Mammary epithelial cell (primary cell): ENCODE results near the gene ATP10D.

Experiments used
- CTCF ChIP-seq, 2 donors: IDR thresholded peaks in 1 of 2; conservative IDR thresholded peaks in 1 of 2; 2 replicates each; pipeline ENCODE4 v1.5.1; 2011 to 2012; ENCODE audit warnings: inconsistent platforms in 2 of 2, low read length in 2 of 2, mild to moderate bottlenecking in 2 of 2, control low read depth in 1 of 2, low read depth in 1 of 2; ENCODE audit not compliant: insufficient read depth in 1 of 2; ENCODE audit errors: extremely low read depth in 1 of 2
- EZH2 ChIP-seq: IDR thresholded peaks from 2 replicates; pipeline ENCODE4 v1.6.1; 2012; ENCODE audit warnings: low read length, inconsistent platforms, borderline replicate concordance

- TF ChIP-seq CTCF (conservative IDR thresholded peaks at IDR 0.05 in 1 of 2, IDR thresholded peaks at IDR 0.05 in 1 of 2; ENCODE audit: extremely low read depth in 1 of 2, insufficient read depth in 1 of 2, low read depth in 1 of 2, low read length in 2 of 2): no peak
- no peak for TF ChIP-seq EZH2
These were observed 20.1 kb downstream of the ATP10D start for GRCh38 chr4:47505147-47505546.
